Vagina (tissue), 2 donors: ENCODE measurements around the gene CAMK2A. TPM values are rescaled to one million over a fixed set of nuclear protein-coding genes. Genes with fewer than 3 reads are reported as not detected.

Experiments
- DNase-seq, 2 donors: peaks; one replicate each; pipeline ENCODE4 v3.0.0-alpha.2; 2017; ENCODE audit errors: extremely low spot score in 2 of 2
- H3K27ac ChIP-seq: fragments of 200-600 bp; sonication (generic); one replicate; pipeline ENCODE4 v1.5.1; 2019
- H3K27me3 ChIP-seq: fragments of 200-600 bp; sonication (generic); one replicate; pipeline ENCODE4 v1.5.1; 2019
- H3K36me3 ChIP-seq, 2 donors: fragments of 200-600 bp; sonication (generic); one replicate each; pipeline ENCODE4 v1.5.1; 2017 to 2019
- H3K4me1 ChIP-seq: fragments of 200-600 bp; sonication (generic); one replicate; pipeline ENCODE4 v1.5.1; 2019
- H3K4me3 ChIP-seq, 2 donors: fragments of 200-600 bp; sonication (generic); 1 replicate in 1 of 2; 2 replicates in 1 of 2; pipeline ENCODE4 v1.5.1; 2016 to 2019
- H3K9me3 ChIP-seq: fragments of 200-600 bp; sonication (generic); one replicate; pipeline ENCODE4 v1.5.1; 2019
- CTCF ChIP-seq, 3 experiments: fragments of 450-650 bp in 2 of 3; fragments of 200-600 bp in 1 of 3; sonication (generic) in 1 of 3; IDR thresholded peaks; one replicate each; pipeline ENCODE4 v1.5.1; 2017 to 2019; ENCODE audit warnings: antibody characterized with exemption in 3 of 3, mild to moderate bottlenecking in 2 of 3, moderate library complexity in 2 of 3
- POLR2A ChIP-seq, 2 donors: fragments of 450-650 bp; IDR thresholded peaks; one replicate each; pipeline ENCODE4 v1.6.1; 2017; ENCODE audit warnings: antibody characterized with exemption in 2 of 2, mild to moderate bottlenecking in 2 of 2, moderate library complexity in 2 of 2
- POLR2AphosphoS5 ChIP-seq, 2 donors: sonication (generic); formaldehyde crosslinking; IDR thresholded peaks; one replicate each; pipeline ENCODE4 v1.9.0; 2017; ENCODE audit warnings: antibody characterized with exemption in 2 of 2, mild to moderate bottlenecking in 2 of 2, low read depth in 1 of 2; ENCODE audit not compliant: insufficient read depth in 1 of 2
- intact Hi-C: fragments of 100-400 bp; cut with DNase I; formaldehyde crosslinking; loops from one replicate; pipeline ENCODE4 v1.15.1; 2023
- total RNA-seq: library from RNA; depleted of rRNA; stranded (reverse); fragments of >200 nt; gene quantifications from one replicate; pipeline ENCODE4 v1.2.3, GENCODE V29; 2016

CAMK2A gene
- total RNA-seq, 1 donor from 2014 or later: 0.49 TPM

DNA sequence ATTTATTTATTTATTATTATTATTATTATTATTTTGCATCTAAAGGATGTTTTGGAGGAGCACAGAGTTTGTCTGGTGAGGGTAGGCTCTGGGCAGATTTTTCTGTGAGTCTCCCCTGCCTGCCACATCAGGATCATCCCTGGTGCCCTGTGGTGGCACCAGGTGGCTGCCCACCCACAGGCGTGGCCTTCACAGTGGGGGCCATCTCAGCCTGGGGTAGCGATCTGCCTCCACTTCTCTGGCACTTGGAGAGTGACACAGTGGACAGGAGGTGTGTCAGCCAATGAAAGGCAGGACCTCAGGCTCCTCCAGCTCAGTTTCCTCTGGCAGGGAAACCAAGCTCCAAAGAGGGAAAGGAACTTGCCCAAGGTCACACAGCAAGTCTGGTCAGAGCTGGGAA lies 69.7 kb downstream of the CAMK2A start:
- Histone ChIP-seq H3K4me1 (peaks cover 23% of the 10 kb centered on the region), H3K27ac (no peak overlapping the region), H3K27me3 (no peaks in the 10 kb centered on the region), H3K36me3 (no peaks in the 10 kb centered on the region), H3K9me3 (no peaks in the 10 kb centered on the region), H3K4me3 (no peak overlapping the region)
- intact Hi-C loops: loop anchor here (5.0 kb wide), 2 partner anchors 58 to 88 kb away; no protein-coding TSS in a partner anchor
- DNase-seq: no peak
- no peak for TF ChIP-seq CTCF (IDR thresholded peaks at IDR 0.05)
- no peak for TF ChIP-seq POLR2A (IDR thresholded peaks at IDR 0.05)
- TF ChIP-seq POLR2AphosphoS5 (IDR thresholded peaks at IDR 0.05; ENCODE audit: insufficient read depth in 1 of 2, low read depth in 1 of 2): no peak

GRCh38 chr5:150219142-150219541 lies 70.4 kb downstream of the CAMK2A start:
- no peak for TF ChIP-seq POLR2AphosphoS5 (IDR thresholded peaks at IDR 0.05; ENCODE audit: insufficient read depth in 1 of 2, low read depth in 1 of 2)
- TF ChIP-seq CTCF (IDR thresholded peaks at IDR 0.05): no peak
- no peak for TF ChIP-seq POLR2A (IDR thresholded peaks at IDR 0.05)
- intact Hi-C loops: loop anchor here (5.0 kb wide), 2 partner anchors 57 to 87 kb away; no protein-coding TSS in a partner anchor
- H3K9me3 ChIP-seq: no peaks in the 10 kb centered on the region
- no peak for DNase-seq
- H3K4me1 ChIP-seq: peaks cover 29% of the 10 kb centered on the region
- no peak overlapping the region for H3K4me3 ChIP-seq
- no peaks in the 10 kb centered on the region for H3K27me3 ChIP-seq
- no peak overlapping the region for H3K27ac ChIP-seq
- no peaks in the 10 kb centered on the region for H3K36me3 ChIP-seq

GRCh38 chr5:150218693-150219035 lies 70.9 kb downstream of the CAMK2A start:
- intact Hi-C loops: loop anchor here (5.0 kb wide), 2 partner anchors 56 to 86 kb away; no protein-coding TSS in a partner anchor
- Histone ChIP-seq H3K36me3 (no peaks in the 10 kb centered on the region), H3K4me3 (no peak overlapping the region), H3K4me1 (peaks cover 34% of the 10 kb centered on the region), H3K9me3 (no peaks in the 10 kb centered on the region), H3K27ac (no peak overlapping the region), H3K27me3 (no peaks in the 10 kb centered on the region)
- TF ChIP-seq POLR2AphosphoS5 (IDR thresholded peaks at IDR 0.05; ENCODE audit: insufficient read depth in 1 of 2, low read depth in 1 of 2) (no peak), POLR2A (IDR thresholded peaks at IDR 0.05) (no peak), CTCF (IDR thresholded peaks at IDR 0.05) (no peak)
- DNase-seq: no peak

DNA sequence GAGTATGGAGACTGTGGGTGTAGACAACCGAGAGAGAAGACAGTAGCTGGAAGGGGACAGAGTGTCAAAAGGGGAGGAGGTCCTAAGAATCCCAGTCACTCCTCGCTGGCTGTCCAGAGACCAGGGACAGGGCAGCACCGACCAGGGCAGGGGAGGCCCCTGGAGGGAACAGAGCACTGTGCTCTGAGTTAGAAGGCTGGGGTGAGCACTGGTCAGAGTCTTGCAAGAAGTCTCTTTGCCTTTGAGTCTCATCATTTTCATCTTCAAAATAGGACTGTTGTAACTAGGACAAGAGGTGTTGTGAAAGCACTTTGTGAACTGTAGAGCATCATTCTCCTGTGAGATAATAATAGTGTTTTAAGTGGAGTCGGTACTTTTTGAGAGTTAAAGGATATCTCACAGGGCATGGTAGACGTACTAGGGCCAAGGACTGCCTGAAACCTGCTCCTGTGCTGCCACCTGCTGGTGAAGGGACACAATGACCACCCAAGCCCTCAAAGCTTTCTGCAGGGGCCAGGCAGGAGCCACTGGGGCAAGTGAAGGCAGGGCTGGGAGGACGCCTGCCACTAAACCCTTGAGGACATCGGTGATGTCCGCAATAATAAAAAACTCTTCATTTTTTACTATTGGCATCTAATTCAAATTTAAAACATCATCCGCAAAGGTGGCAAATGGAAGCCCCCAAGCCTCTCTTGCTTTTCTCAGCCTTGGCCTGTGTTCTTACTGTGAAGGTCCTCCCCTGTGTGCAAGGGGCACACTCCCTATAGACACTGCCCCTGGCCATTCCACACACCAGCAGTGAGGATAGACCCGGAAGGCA lies 71.5 kb downstream of the CAMK2A start:
- Histone ChIP-seq H3K4me3 (no peak overlapping the region), H3K36me3 (no peaks in the 10 kb centered on the region), H3K9me3 (no peaks in the 10 kb centered on the region), H3K4me1 (peaks cover 40% of the 10 kb centered on the region), H3K27me3 (no peaks in the 10 kb centered on the region), H3K27ac (peak overlapping the region; percentile 82)
- TF ChIP-seq POLR2AphosphoS5 (IDR thresholded peaks at IDR 0.05; ENCODE audit: insufficient read depth in 1 of 2, low read depth in 1 of 2) (no peak), CTCF (IDR thresholded peaks at IDR 0.05) (peak; percentile 92 to 98 (median 93))
- intact Hi-C loops: loop anchor here (5.0 kb wide), 2 partner anchors 56 to 86 kb away; no protein-coding TSS in a partner anchor
- DNase-seq: no peak

DNA sequence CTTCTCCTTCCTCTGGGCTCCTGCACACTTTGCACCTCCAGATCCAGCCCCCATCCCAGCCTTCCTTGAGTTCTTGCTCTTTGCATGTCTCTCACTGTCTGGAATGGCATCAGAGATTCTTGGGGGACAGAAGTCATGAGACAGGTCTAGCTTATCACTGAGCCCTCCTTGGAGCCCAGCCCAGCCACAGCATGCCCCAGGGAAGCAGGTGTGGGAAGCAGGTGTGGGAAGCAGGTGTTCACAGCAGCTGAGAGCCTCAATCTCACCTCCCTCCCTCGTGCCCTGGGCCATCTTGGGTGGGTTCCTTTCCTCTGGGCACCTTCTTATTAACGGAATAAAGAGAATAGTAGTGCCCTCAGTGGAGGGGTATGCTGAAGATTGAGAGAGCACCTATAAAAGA lies 72.5 kb downstream of the CAMK2A start:
- intact Hi-C loops: loop anchor here (5.0 kb wide), 2 partner anchors 55 to 85 kb away; no protein-coding TSS in a partner anchor
- Histone ChIP-seq H3K27me3 (no peaks in the 10 kb centered on the region), H3K4me1 (peaks cover 44% of the 10 kb centered on the region), H3K9me3 (no peaks in the 10 kb centered on the region), H3K4me3 (no peak overlapping the region), H3K27ac (peak overlapping the region; percentile 82), H3K36me3 (no peaks in the 10 kb centered on the region)
- no peak for DNase-seq
- TF ChIP-seq CTCF (IDR thresholded peaks at IDR 0.05): no peak
- TF ChIP-seq POLR2A (IDR thresholded peaks at IDR 0.05): no peak
- no peak for TF ChIP-seq POLR2AphosphoS5 (IDR thresholded peaks at IDR 0.05; ENCODE audit: insufficient read depth in 1 of 2, low read depth in 1 of 2)
